ENCODE measurements around the gene HDHD2. TPM values are rescaled to one million over a fixed set of nuclear protein-coding genes. Genes with fewer than 3 reads are reported as not detected.

The HDHD2 gene
- total RNA-seq, 1 experiment from 2014 or later: 24.4 TPM

DNA sequence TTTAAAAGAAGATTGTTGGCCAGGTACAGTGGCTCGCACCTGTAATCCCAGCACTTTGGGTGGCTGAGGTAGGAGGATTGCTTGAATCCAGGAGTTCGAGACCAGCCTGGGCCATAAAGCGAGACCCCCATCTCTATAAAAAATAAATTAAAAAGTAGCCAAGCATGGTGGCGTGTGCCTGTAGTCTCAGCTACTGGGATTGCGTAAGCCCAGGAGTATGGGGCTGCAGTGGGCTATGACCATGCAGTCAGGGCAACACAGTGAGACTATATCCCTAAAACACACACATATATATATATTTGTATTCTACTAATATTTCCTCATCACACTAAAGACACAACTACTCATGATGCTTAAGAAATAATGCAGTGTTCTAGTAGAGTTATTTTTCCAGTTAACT is 7.1 kb downstream of the HDHD2 start:
- ChIA-PET CTCF (no interaction called here), POLR2A (ENCODE audit: unreplicated experiment) (no interaction called here)
- H4K20me1 ChIP-seq (ENCODE audit: insufficient read depth): no peaks in the 10 kb centered on the region; the same call in 1 of the 2 replicates
- H3K79me2 ChIP-seq (ENCODE audit: low read depth): peaks cover 51% of the 10 kb centered on the region
- H3K9me3 ChIP-seq (ENCODE audit: insufficient read depth, low read depth): no peaks in the 10 kb centered on the region
- H3K4me2 ChIP-seq: no peak overlapping the region
- no peaks in the 10 kb centered on the region for H3F3A ChIP-seq (ENCODE audit: insufficient read depth, low read depth)
- H3K36me3 ChIP-seq (ENCODE audit: low read depth): no peaks in the 10 kb centered on the region
- no peak overlapping the region for H2AFZ ChIP-seq
- DNase-seq: no peak
- H3K27ac ChIP-seq: no peak overlapping the region
- no peaks in the 10 kb centered on the region for H3K9me2 ChIP-seq (ENCODE audit: insufficient read depth)
- no peak overlapping the region for H3K4me3 ChIP-seq
- TF ChIP-seq EZH2 (IDR thresholded peaks at IDR 0.05; ENCODE audit: low read depth): no peak
- no peak for TF ChIP-seq CTCF (conservative IDR thresholded peaks at IDR 0.05)
- no peaks in the 10 kb centered on the region for H3K4me1 ChIP-seq (replicated peaks; ENCODE audit: insufficient read depth)
- no TSS peak for BruUV-seq (replicated peaks)
- no peaks in the 10 kb centered on the region for H3K27me3 ChIP-seq (ENCODE audit: insufficient read depth, low read depth)
- intact Hi-C loops (cut with micrococcal nuclease; ENCODE audit: unreplicated experiment): no loop called here

DNA sequence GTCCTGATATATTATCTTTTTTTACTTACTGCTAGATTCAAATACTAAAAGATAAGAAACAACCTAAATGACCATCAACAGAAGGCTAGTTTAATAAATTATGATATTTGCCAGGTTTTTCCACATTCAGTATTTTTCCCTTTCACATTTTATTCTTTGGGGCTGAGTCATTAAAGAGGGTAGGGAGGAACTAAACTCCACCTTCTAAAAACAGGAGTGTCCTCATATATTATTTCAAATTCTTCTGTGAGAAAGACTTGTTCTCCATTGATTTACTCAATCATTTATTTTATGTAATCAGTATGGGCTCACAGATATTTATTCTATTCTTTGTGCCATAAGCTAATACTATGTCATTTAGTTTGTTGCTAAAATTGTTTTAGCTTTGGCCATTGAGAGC is 9.0 kb downstream of the HDHD2 start:
- POLR2A ChIA-PET (ENCODE audit: unreplicated experiment): no interaction called here
- H3K79me2 ChIP-seq (ENCODE audit: low read depth): peaks cover 35% of the 10 kb centered on the region
- H3F3A ChIP-seq (ENCODE audit: insufficient read depth, low read depth): no peaks in the 10 kb centered on the region

GRCh38 chr18:47121146-47121545 is 29.2 kb downstream of the HDHD2 start:
- TF ChIP-seq EZH2 (IDR thresholded peaks at IDR 0.05; ENCODE audit: low read depth): no peak
- H3K36me3 ChIP-seq (ENCODE audit: low read depth): no peaks in the 10 kb centered on the region; the same call in 1 of the 2 replicates
- no peak overlapping the region for H3K4me3 ChIP-seq
- H4K20me1 ChIP-seq (ENCODE audit: insufficient read depth): no peaks in the 10 kb centered on the region
- no peaks in the 10 kb centered on the region for H3K9me2 ChIP-seq (ENCODE audit: insufficient read depth)
- H3F3A ChIP-seq (ENCODE audit: insufficient read depth, low read depth): no peaks in the 10 kb centered on the region
- no TSS peak for BruUV-seq (replicated peaks)
- H3K9me3 ChIP-seq (ENCODE audit: insufficient read depth, low read depth): no peaks in the 10 kb centered on the region
- H3K27me3 ChIP-seq (ENCODE audit: insufficient read depth, low read depth): no peaks in the 10 kb centered on the region
- ChIA-PET CTCF (interaction anchor here (0.5 kb wide), 1 partner anchor 93 kb away, joined by 4 read pairs; no protein-coding TSS in a partner anchor), POLR2A (ENCODE audit: unreplicated experiment) (interaction anchor here (0.6 kb wide), 1 partner anchor 11 kb away, joined by 7 read pairs; no protein-coding TSS in a partner anchor)
- DNase-seq: no peak
- no peaks in the 10 kb centered on the region for H3K79me2 ChIP-seq (ENCODE audit: low read depth)
- intact Hi-C loops (cut with micrococcal nuclease; ENCODE audit: unreplicated experiment): no loop called here
- H3K4me2 ChIP-seq: no peak overlapping the region
- H3K4me1 ChIP-seq (replicated peaks; ENCODE audit: insufficient read depth): no peaks in the 10 kb centered on the region
- H3K27ac ChIP-seq: no peak overlapping the region
- no peak overlapping the region for H2AFZ ChIP-seq

More for the DNA sequence above, 9.0 kb downstream of the HDHD2 start:
- Histone ChIP-seq H3K36me3 (ENCODE audit: low read depth) (peaks cover 4% of the 10 kb centered on the region; the same call in 1 of the 2 replicates), H3K9me2 (ENCODE audit: insufficient read depth) (no peaks in the 10 kb centered on the region), H3K4me2 (no peak overlapping the region), H4K20me1 (ENCODE audit: insufficient read depth) (no peaks in the 10 kb centered on the region; the same call in 1 of the 2 replicates), H3K27ac (no peak overlapping the region), H3K9me3 (ENCODE audit: insufficient read depth, low read depth) (no peaks in the 10 kb centered on the region), H3K4me1 (replicated peaks; ENCODE audit: insufficient read depth) (no peaks in the 10 kb centered on the region), H2AFZ (no peak overlapping the region), H3K4me3 (no peak overlapping the region), H3K27me3 (ENCODE audit: insufficient read depth, low read depth) (no peaks in the 10 kb centered on the region)
- CTCF ChIA-PET: no interaction called here
- no TSS peak for BruUV-seq (replicated peaks)
- TF ChIP-seq CTCF (conservative IDR thresholded peaks at IDR 0.05): no peak
- TF ChIP-seq EZH2 (IDR thresholded peaks at IDR 0.05; ENCODE audit: low read depth): no peak
- intact Hi-C loops (cut with micrococcal nuclease; ENCODE audit: unreplicated experiment): no loop called here
- DNase-seq: no peak

DNA sequence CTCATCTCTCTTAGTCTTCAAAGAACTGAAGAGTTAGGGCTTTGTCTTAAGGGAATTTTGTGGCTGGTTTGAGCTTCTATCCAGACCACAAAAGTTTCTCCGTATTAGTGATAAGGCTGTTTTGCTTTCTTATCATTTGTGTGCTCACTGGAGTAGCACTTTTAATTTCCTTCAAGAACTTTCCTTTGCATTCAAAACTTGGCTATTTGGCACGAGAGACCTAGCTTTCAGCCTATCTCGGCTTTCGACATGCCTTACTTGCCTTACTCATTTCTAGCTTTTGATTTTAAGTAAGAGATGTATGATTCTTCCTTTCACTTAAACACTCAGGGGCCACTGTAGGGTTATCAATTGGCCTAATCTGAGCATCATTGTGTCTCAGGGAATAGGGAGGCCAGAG is 29.9 kb downstream of the HDHD2 start:
- intact Hi-C loops (cut with micrococcal nuclease; ENCODE audit: unreplicated experiment): no loop called here
- Histone ChIP-seq H3K27ac (no peak overlapping the region), H3K36me3 (ENCODE audit: low read depth) (no peaks in the 10 kb centered on the region; the same call in 1 of the 2 replicates), H3F3A (ENCODE audit: insufficient read depth, low read depth) (no peaks in the 10 kb centered on the region), H3K4me1 (replicated peaks; ENCODE audit: insufficient read depth) (no peaks in the 10 kb centered on the region), H3K27me3 (ENCODE audit: insufficient read depth, low read depth) (no peaks in the 10 kb centered on the region), H3K4me2 (no peak overlapping the region), H3K9me2 (ENCODE audit: insufficient read depth) (no peaks in the 10 kb centered on the region), H3K79me2 (ENCODE audit: low read depth) (no peaks in the 10 kb centered on the region), H4K20me1 (ENCODE audit: insufficient read depth) (no peaks in the 10 kb centered on the region), H3K4me3 (no peak overlapping the region), H2AFZ (no peak overlapping the region), H3K9me3 (ENCODE audit: insufficient read depth, low read depth) (no peaks in the 10 kb centered on the region)
- no peak for DNase-seq
- CTCF ChIA-PET: no interaction called here
- POLR2A ChIA-PET (ENCODE audit: unreplicated experiment): interaction anchor here (0.6 kb wide), 1 partner anchor 12 kb away, joined by 7 read pairs; no protein-coding TSS in a partner anchor
- no peak for TF ChIP-seq EZH2 (IDR thresholded peaks at IDR 0.05; ENCODE audit: low read depth)
- TF ChIP-seq CTCF (conservative IDR thresholded peaks at IDR 0.05): no peak
- BruUV-seq (replicated peaks): no TSS peak

Data from PC-9 (cell line).